Measurements from ENCODE around the gene DNHD1. TPM values are rescaled to one million over a fixed set of nuclear protein-coding genes. Genes with fewer than 3 reads are reported as not detected.
"Not testable (repeated sequence)": the region's sequence is repeated elsewhere in the genome, so short reads cannot be mapped to it uniquely, and the experiment has no call there.

DNHD1 gene
- total and polyA plus RNA-seq, 2 of the 4 experiments (the other 2 are of a cell fraction), result 1.8 to 3.6 TPM

DNA sequence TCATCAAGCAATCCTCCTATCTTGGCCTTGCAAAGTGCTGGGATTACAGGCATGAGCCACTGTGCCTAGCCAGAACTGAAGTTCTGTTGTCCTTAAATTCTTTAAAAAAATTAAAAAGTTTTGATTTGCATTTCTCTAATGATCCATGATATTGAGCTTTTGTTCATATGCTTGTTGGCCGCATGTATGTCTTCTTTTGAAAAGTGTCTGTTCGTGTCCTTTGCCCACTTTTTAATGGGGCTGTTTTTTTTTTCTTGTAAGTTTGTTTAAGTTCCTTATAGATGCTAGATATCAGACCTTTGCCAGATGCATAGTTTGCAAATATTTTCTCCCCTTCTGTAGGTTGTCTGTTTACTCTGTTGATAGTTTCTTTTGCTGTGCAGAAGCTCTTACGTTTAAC lies 24.9 kb downstream of the DNHD1 start:
- H2AK5ac ChIP-seq (ENCODE audit: low read depth, low read length); H3K4ac ChIP-seq (ENCODE audit: low read depth, low read length); DNase-seq; H3K4me3 ChIP-seq (ENCODE audit: insufficient read depth, low read depth, low read length); H2BK5ac ChIP-seq (ENCODE audit: low read depth, low read length, poor library complexity, severe bottlenecking); in situ Hi-C loops (cut with MboI; ENCODE audit: low sequenced_read_pairs); H3K9me1 ChIP-seq (ENCODE audit: insufficient read depth, low read length); H2AFZ ChIP-seq (replicated peaks; ENCODE audit: low read length, poor library complexity); H4K20me1 ChIP-seq (ENCODE audit: insufficient read depth, low read length); H3K9me3 ChIP-seq (ENCODE audit: control insufficient read depth, insufficient read depth, low read length); H3K79me1 ChIP-seq (ENCODE audit: low read depth in 1 of 2, low read length in 2 of 2); H3K4me1 ChIP-seq (ENCODE audit: control insufficient read depth, insufficient read depth, low read length); H3K56ac ChIP-seq (ENCODE audit: extremely low read depth, insufficient read depth, low read length); H3K23ac ChIP-seq (ENCODE audit: low read depth, low read length); H3K27ac ChIP-seq (ENCODE audit: insufficient read depth, low read length); H4K91ac ChIP-seq (ENCODE audit: insufficient read depth, low read depth, low read length); H2BK20ac ChIP-seq (ENCODE audit: low read depth, low read length); BruUV-seq (replicated peaks); H2BK15ac ChIP-seq (ENCODE audit: low read depth, low read length); H3K9ac ChIP-seq (ENCODE audit: low read depth, low read length); H4K5ac ChIP-seq (ENCODE audit: low read depth, low read length); H3K36me3 ChIP-seq (ENCODE audit: control insufficient read depth, insufficient read depth, low read length); H3K18ac ChIP-seq (ENCODE audit: low read depth, low read length); H3K14ac ChIP-seq (replicated peaks; ENCODE audit: low read depth, low read length); H3K27me3 ChIP-seq (ENCODE audit: control insufficient read depth, insufficient read depth, low read length); H2BK120ac ChIP-seq (ENCODE audit: low read depth, low read length); H4K8ac ChIP-seq (ENCODE audit: low read depth in 2 of 2, low read length in 2 of 2); H2AK9ac ChIP-seq (replicated peaks; ENCODE audit: low read depth, low read length, poor library complexity); ATAC-seq (ENCODE audit: low read depth); dilution Hi-C loops (cut with HindIII; ENCODE audit: low sequenced_read_pairs, unreplicated experiment); H3K4me2 ChIP-seq (ENCODE audit: low read depth, low read length): not testable (repeated sequence)
- POLR2A ChIA-PET (ENCODE audit: unreplicated experiment), result interaction anchor here (0.6 kb wide), 1 partner anchor 14 kb away, joined by 3 read pairs; no protein-coding TSS in a partner anchor
- 100% methylated on average over 1 of the region's 3 CpGs; no CpG with 5 or more reads in 1 of the 2 experiments for WGBS, 2 experiments (ENCODE audit: extremely low coverage in 2 of 2, insufficient read length in 1 of 2)
- CTCF ChIA-PET, result interaction anchor here (0.7 to 0.9 kb wide), 2 partner anchors 10 to 233 kb away, joined by 3 read pairs; no protein-coding TSS in a partner anchor
- intact Hi-C loops (cut with micrococcal nuclease), result loop anchor here (5.0 kb wide), 1 partner anchor 555 kb away; the partner anchor contains the start of gene OR56A5
